ENCODE results near the gene HLA-DOB.
"Not testable (repeated sequence)": the region's sequence is repeated elsewhere in the genome, so short reads cannot be mapped to it uniquely, and the experiment has no call there.

HLA-DOB gene

DNA sequence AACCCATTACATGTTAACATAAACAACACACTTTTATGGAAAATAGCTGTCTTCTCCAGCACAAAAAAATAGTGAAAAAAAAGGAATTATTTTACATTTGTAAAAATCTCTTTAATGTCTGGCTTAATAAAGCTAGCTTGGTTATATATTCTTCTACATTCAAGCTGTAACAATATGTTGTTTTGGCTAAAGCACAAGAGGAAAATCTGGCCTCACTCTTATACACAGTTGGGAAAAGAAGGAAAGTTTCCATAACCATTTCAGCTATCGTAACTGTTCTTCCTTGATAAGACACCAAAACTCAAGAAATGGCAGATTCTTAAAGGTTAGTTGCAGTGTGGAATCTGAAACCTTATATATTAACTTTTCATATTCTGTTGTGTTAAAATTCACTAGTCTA, 7.6 kb downstream of the HLA-DOB start:
- Histone ChIP-seq H3K9ac (ENCODE audit: low read length) (no peak overlapping the region), H3K27ac (ENCODE audit: low read depth, low read length) (no peak overlapping the region), H3K9me3 (ENCODE audit: control insufficient read depth, insufficient read depth, low read depth, low read length) (no peaks in the 10 kb centered on the region), H3K36me3 (ENCODE audit: control insufficient read depth, insufficient read depth, low read length) (no peaks in the 10 kb centered on the region), H3K4me1 (ENCODE audit: control insufficient read depth, insufficient read depth, low read length) (peaks cover 5% of the 10 kb centered on the region), H3K4me3 (ENCODE audit: low read depth, low read length) (no peak overlapping the region), H3K27me3 (ENCODE audit: control insufficient read depth, insufficient read depth, low read length) (peaks cover 9% of the 10 kb centered on the region)

DNA sequence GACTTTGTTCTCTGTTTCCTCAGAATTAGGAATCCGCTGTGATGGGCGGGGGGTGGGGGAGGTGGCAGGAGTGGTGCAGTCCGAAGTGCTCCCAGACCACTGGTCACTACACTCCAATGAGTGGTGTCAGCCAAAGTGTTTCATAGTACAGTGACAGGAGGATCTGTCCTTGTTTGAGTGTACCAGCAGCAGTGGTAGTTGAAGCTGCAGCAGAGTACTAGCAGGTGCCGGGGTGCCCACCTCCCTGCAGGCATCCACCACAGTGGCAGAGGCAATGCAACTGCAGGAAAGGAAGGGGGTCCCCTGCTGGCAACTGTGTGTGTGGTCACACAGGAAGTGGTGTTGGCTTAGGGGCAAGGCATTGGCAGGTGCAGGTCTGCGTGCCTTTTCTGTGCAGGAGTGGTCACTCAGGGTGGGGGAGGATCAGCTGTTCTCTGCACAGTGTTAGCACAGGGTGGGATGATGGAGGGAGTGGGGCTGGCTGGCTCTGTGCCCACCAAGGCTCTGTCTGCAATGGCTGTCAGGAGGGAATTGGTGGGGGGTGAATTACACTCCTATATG, 9.7 kb downstream of the HLA-DOB start:
- no peak overlapping the region for H3K27ac ChIP-seq (ENCODE audit: low read depth, low read length)
- no peaks in the 10 kb centered on the region for H3K9me3 ChIP-seq (ENCODE audit: control insufficient read depth, insufficient read depth, low read depth, low read length)
- peaks cover 9% of the 10 kb centered on the region for H3K27me3 ChIP-seq (ENCODE audit: control insufficient read depth, insufficient read depth, low read length)
- no peak overlapping the region for H3K4me3 ChIP-seq (ENCODE audit: low read depth, low read length)
- H3K4me1 ChIP-seq (ENCODE audit: control insufficient read depth, insufficient read depth, low read length) = peaks cover 5% of the 10 kb centered on the region
- no peak overlapping the region for H3K9ac ChIP-seq (ENCODE audit: low read length)
- no peaks in the 10 kb centered on the region for H3K36me3 ChIP-seq (ENCODE audit: control insufficient read depth, insufficient read depth, low read length)

DNA sequence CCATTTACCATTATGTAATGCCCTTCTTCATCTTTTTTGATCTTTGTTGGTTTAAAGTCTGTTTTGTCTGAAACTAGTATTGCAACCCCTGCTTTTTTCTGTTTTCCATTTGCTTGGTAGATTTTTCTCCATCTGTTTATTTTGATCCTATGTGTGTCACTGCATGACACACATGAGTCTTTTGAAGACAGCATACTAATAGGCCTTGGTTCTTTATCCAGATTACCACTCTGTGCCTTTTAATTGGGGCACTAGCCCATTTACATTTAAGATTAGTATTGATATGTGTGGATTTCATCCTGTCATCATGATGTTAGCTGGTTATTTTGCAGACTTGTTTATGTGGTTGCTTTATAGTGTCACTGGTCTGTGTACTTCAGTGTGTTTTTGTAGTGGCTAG, 11.4 kb downstream of the HLA-DOB start:
- H3K36me3 ChIP-seq (ENCODE audit: control insufficient read depth, insufficient read depth, low read length); H3K9ac ChIP-seq (ENCODE audit: low read length); H3K4me3 ChIP-seq (ENCODE audit: low read depth, low read length); H3K4me1 ChIP-seq (ENCODE audit: control insufficient read depth, insufficient read depth, low read length); H3K9me3 ChIP-seq (ENCODE audit: control insufficient read depth, insufficient read depth, low read depth, low read length); H3K27ac ChIP-seq (ENCODE audit: low read depth, low read length): not testable (repeated sequence)
- peaks cover 12% of the 10 kb centered on the region for H3K27me3 ChIP-seq (ENCODE audit: control insufficient read depth, insufficient read depth, low read length)

GRCh38 chr6:32803416-32803815, 13.4 kb downstream of the HLA-DOB start:
- H3K9me3 ChIP-seq (ENCODE audit: control insufficient read depth, insufficient read depth, low read depth, low read length) = no peaks in the 10 kb centered on the region
- H3K27me3 ChIP-seq (ENCODE audit: control insufficient read depth, insufficient read depth, low read length) = peaks cover 12% of the 10 kb centered on the region
- H3K27ac ChIP-seq (ENCODE audit: low read depth, low read length) = no peak overlapping the region
- H3K36me3 ChIP-seq (ENCODE audit: control insufficient read depth, insufficient read depth, low read length) = no peaks in the 10 kb centered on the region
- no peak overlapping the region for H3K9ac ChIP-seq (ENCODE audit: low read length)
- no peak overlapping the region for H3K4me3 ChIP-seq (ENCODE audit: low read depth, low read length)
- H3K4me1 ChIP-seq (ENCODE audit: control insufficient read depth, insufficient read depth, low read length) = peaks cover 5% of the 10 kb centered on the region

GRCh38 chr6:32799740-32800139, 17.1 kb downstream of the HLA-DOB start:
- Histone ChIP-seq H3K4me1 (ENCODE audit: control insufficient read depth, insufficient read depth, low read length) (peaks cover 2% of the 10 kb centered on the region; the same call in 1 of the 2 replicates), H3K27ac (ENCODE audit: low read depth, low read length) (no peak overlapping the region), H3K27me3 (ENCODE audit: control insufficient read depth, insufficient read depth, low read length) (peaks cover 12% of the 10 kb centered on the region), H3K9me3 (ENCODE audit: control insufficient read depth, insufficient read depth, low read depth, low read length) (no peaks in the 10 kb centered on the region), H3K9ac (ENCODE audit: low read length) (no peak overlapping the region), H3K36me3 (ENCODE audit: control insufficient read depth, insufficient read depth, low read length) (no peaks in the 10 kb centered on the region), H3K4me3 (ENCODE audit: low read depth, low read length) (no peak overlapping the region)

DNA sequence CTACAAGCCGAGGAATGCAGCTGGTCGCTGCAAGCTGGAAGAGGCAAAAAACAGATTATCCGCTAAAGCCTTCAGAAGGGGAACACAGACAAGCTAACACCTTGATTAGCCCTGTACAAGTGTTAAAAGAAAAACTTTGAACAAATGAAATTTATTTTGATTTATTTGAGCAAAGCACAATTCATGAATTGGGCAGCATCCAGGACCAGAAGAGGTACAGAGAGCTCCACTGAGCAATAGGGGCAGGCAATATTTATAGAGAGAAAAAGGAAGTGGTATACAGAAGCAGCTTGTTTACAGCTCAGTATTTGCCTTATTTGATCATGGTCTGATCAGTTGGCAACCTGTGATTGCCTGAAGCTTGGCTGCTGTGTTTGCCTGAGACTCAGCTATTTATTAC, 17.6 kb downstream of the HLA-DOB start:
- no peak overlapping the region for H3K27ac ChIP-seq (ENCODE audit: low read depth, low read length)
- no peak overlapping the region for H3K4me3 ChIP-seq (ENCODE audit: low read depth, low read length)
- H3K36me3 ChIP-seq (ENCODE audit: control insufficient read depth, insufficient read depth, low read length) = no peaks in the 10 kb centered on the region
- no peak overlapping the region for H3K9ac ChIP-seq (ENCODE audit: low read length)
- peaks cover 2% of the 10 kb centered on the region; the same call in 1 of the 2 replicates for H3K4me1 ChIP-seq (ENCODE audit: control insufficient read depth, insufficient read depth, low read length)
- peaks cover 12% of the 10 kb centered on the region for H3K27me3 ChIP-seq (ENCODE audit: control insufficient read depth, insufficient read depth, low read length)
- no peaks in the 10 kb centered on the region for H3K9me3 ChIP-seq (ENCODE audit: control insufficient read depth, insufficient read depth, low read depth, low read length)

DNA sequence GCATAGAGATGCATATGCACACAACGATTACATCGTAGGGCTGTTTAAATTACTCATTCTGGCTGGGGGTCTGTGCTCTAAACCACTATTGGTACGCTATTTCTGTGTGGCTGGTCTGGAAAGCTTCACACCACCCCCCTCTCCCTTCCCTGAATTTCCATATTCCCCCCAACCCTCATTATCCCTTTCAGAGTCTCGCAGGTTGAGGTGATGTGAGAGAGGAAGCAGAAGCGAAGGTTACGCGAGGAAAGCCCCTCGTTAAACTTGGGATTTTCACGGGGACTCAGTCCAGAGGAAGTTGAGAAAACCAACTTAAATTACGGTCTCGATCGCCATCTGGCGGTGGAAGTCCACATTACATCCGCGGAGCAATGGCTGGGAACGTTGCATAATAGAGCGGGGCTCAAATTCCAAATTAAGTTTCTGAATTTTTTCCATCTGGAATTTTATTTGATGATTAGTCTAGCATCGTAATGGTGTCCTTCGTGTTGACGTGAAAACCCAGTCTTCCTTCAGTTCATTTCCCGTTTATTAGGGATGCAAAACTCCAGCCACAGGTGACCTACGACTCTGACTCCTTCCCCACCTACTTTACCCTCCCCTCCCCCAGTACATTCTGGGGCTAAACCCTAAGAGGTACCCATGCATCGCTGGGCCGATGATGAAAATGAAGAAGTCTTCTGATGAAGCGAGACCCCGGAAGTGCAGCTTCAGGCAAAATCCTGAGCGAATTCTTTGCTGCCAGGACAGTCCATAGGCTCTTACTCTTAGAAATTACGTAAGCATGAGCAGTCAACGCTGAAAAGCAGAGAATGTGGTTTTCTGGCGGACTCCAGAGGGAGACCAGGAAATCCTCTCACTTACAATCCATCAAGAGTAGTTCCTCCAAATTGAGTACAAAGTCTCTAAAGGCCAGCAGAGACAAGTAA, 19.7 kb downstream of the HLA-DOB start:
- no peaks in the 10 kb centered on the region for H3K9me3 ChIP-seq (ENCODE audit: control insufficient read depth, insufficient read depth, low read depth, low read length)
- peaks cover 3% of the 10 kb centered on the region; the same call in 1 of the 2 replicates for H3K27me3 ChIP-seq (ENCODE audit: control insufficient read depth, insufficient read depth, low read length)
- H3K4me1 ChIP-seq (ENCODE audit: control insufficient read depth, insufficient read depth, low read length) = peaks cover 7% of the 10 kb centered on the region; the same call in 1 of the 2 replicates
- H3K4me3 ChIP-seq (ENCODE audit: low read depth, low read length) = peak overlapping the region; percentile 40
- no peaks in the 10 kb centered on the region for H3K36me3 ChIP-seq (ENCODE audit: control insufficient read depth, insufficient read depth, low read length)
- H3K27ac ChIP-seq (ENCODE audit: low read depth, low read length) = no peak overlapping the region
- H3K9ac ChIP-seq (ENCODE audit: low read length) = no peak overlapping the region

- Histone ChIP-seq H3K27me3 (ENCODE audit: control insufficient read depth, insufficient read depth, low read length) (peaks cover 4% of the 10 kb centered on the region; the same call in 1 of the 2 replicates), H3K36me3 (ENCODE audit: control insufficient read depth, insufficient read depth, low read length) (no peaks in the 10 kb centered on the region), H3K4me1 (ENCODE audit: control insufficient read depth, insufficient read depth, low read length) (peaks cover 7% of the 10 kb centered on the region; the same call in 1 of the 2 replicates), H3K4me3 (ENCODE audit: low read depth, low read length) (no peak overlapping the region), H3K27ac (ENCODE audit: low read depth, low read length) (no peak overlapping the region), H3K9me3 (ENCODE audit: control insufficient read depth, insufficient read depth, low read depth, low read length) (no peaks in the 10 kb centered on the region), H3K9ac (ENCODE audit: low read length) (no peak overlapping the region)
Measured at GRCh38 chr6:32794510-32794909, 22.3 kb downstream of the HLA-DOB start.

GRCh38 chr6:32792901-32793435, 23.8 kb downstream of the HLA-DOB start:
- H3K9me3 ChIP-seq (ENCODE audit: control insufficient read depth, insufficient read depth, low read depth, low read length) = no peaks in the 10 kb centered on the region
- H3K27me3 ChIP-seq (ENCODE audit: control insufficient read depth, insufficient read depth, low read length) = peaks cover 4% of the 10 kb centered on the region; the same call in 1 of the 2 replicates
- H3K4me1 ChIP-seq (ENCODE audit: control insufficient read depth, insufficient read depth, low read length) = peaks cover 7% of the 10 kb centered on the region; the same call in 1 of the 2 replicates
- no peaks in the 10 kb centered on the region for H3K36me3 ChIP-seq (ENCODE audit: control insufficient read depth, insufficient read depth, low read length)
- H3K4me3 ChIP-seq (ENCODE audit: low read depth, low read length) = no peak overlapping the region
- no peak overlapping the region for H3K9ac ChIP-seq (ENCODE audit: low read length)
- H3K27ac ChIP-seq (ENCODE audit: low read depth, low read length) = no peak overlapping the region

- H3K27me3 ChIP-seq (ENCODE audit: control insufficient read depth, insufficient read depth, low read length) = peaks cover 4% of the 10 kb centered on the region; the same call in 1 of the 2 replicates
Measured at GRCh38 chr6:32790306-32790705, 26.5 kb downstream of the HLA-DOB start.

More at GRCh38 chr6:32790306-32790705, 26.5 kb downstream of the HLA-DOB start:
- Histone ChIP-seq H3K4me1 (ENCODE audit: control insufficient read depth, insufficient read depth, low read length) (peaks cover 5% of the 10 kb centered on the region; the same call in 1 of the 2 replicates), H3K9ac (ENCODE audit: low read length) (no peak overlapping the region), H3K9me3 (ENCODE audit: control insufficient read depth, insufficient read depth, low read depth, low read length) (no peaks in the 10 kb centered on the region), H3K4me3 (ENCODE audit: low read depth, low read length) (no peak overlapping the region), H3K36me3 (ENCODE audit: control insufficient read depth, insufficient read depth, low read length) (no peaks in the 10 kb centered on the region), H3K27ac (ENCODE audit: low read depth, low read length) (no peak overlapping the region)
